ENCODE results near the gene EFNB2. TPM values are rescaled to one million over a fixed set of nuclear protein-coding genes. Genes with fewer than 3 reads are reported as not detected.

EFNB2 gene
- total and polyA plus RNA-seq, 7 donors: 5.8 to 10.8 (median 8.8) TPM

- no peak overlapping the region for H3K4me3 ChIP-seq
- no peaks in the 10 kb centered on the region for H3K27me3 ChIP-seq (ENCODE audit: insufficient read depth in 3 of 3, low read length in 2 of 3)
- no peak for DNase-seq
- no peak for TF ChIP-seq CTCF (IDR thresholded peaks at IDR 0.05)
- no peak overlapping the region for H3K27ac ChIP-seq
- ATAC-seq: no peak
- H3K36me3 ChIP-seq (ENCODE audit: insufficient read depth in 1 of 2, low read depth in 1 of 2): peaks cover 4 to 37% of the 10 kb centered on the region in 2 donors
- WGBS, 3 donors: 68 to 80% (median 69%) methylated on average over 7 of the region's 7 CpGs
- H3K4me1 ChIP-seq: peaks cover 8% of the 10 kb centered on the region
- H3K9me3 ChIP-seq: no peaks in the 10 kb centered on the region
- intact Hi-C loops (cut with DNase I): no loop called here
These were observed 45.5 kb downstream of the EFNB2 start for GRCh38 chr13:106489849-106490568.

GRCh38 chr13:106488686-106489085 is 46.8 kb downstream of the EFNB2 start:
- Histone ChIP-seq H3K27me3 (ENCODE audit: insufficient read depth in 3 of 3, low read length in 2 of 3) (no peaks in the 10 kb centered on the region), H3K9me3 (no peaks in the 10 kb centered on the region), H3K36me3 (ENCODE audit: insufficient read depth in 1 of 2, low read depth in 1 of 2) (peaks cover 4 to 23% of the 10 kb centered on the region in 2 donors), H3K27ac (no peak overlapping the region), H3K4me1 (peaks cover 20% of the 10 kb centered on the region), H3K4me3 (no peak overlapping the region)
- no peak for TF ChIP-seq CTCF (IDR thresholded peaks at IDR 0.05)
- WGBS, 3 donors: 71 to 83% (median 74%) methylated on average over 2 of the region's 2 CpGs
- intact Hi-C loops (cut with DNase I): no loop called here
- ATAC-seq (no peak), DNase-seq (no peak)

GRCh38 chr13:106488076-106488475 is 47.4 kb downstream of the EFNB2 start:
- 74 to 80% (median 78%) methylated on average over 8 of the region's 8 CpGs for WGBS, 3 donors
- peaks cover 21% of the 10 kb centered on the region for H3K4me1 ChIP-seq
- H3K4me3 ChIP-seq: no peak overlapping the region
- TF ChIP-seq CTCF (IDR thresholded peaks at IDR 0.05): no peak
- peaks cover 4 to 17% of the 10 kb centered on the region in 2 donors for H3K36me3 ChIP-seq (ENCODE audit: insufficient read depth in 1 of 2, low read depth in 1 of 2)
- no peak overlapping the region for H3K27ac ChIP-seq
- no peak for DNase-seq
- intact Hi-C loops (cut with DNase I): no loop called here
- peaks cover 2% of the 10 kb centered on the region for H3K9me3 ChIP-seq
- H3K27me3 ChIP-seq (ENCODE audit: insufficient read depth in 3 of 3, low read length in 2 of 3): no peaks in the 10 kb centered on the region
- ATAC-seq: no peak

- no peaks in the 10 kb centered on the region for H3K27me3 ChIP-seq (ENCODE audit: insufficient read depth in 3 of 3, low read length in 2 of 3)
- peaks cover 21% of the 10 kb centered on the region for H3K4me1 ChIP-seq
- no peak overlapping the region for H3K27ac ChIP-seq
- H3K36me3 ChIP-seq (ENCODE audit: insufficient read depth in 1 of 2, low read depth in 1 of 2): peaks cover 2 to 8% of the 10 kb centered on the region in 2 donors
- peaks cover 11% of the 10 kb centered on the region for H3K9me3 ChIP-seq
- no peak for TF ChIP-seq CTCF (IDR thresholded peaks at IDR 0.05)
- DNase-seq: no peak
- ATAC-seq: no peak
- H3K4me3 ChIP-seq: no peak overlapping the region
- 89 to 91% (median 91%) methylated on average over 6 of the region's 6 CpGs for WGBS, 3 donors
- intact Hi-C loops (cut with DNase I): no loop called here
These were observed 48.3 kb downstream of the EFNB2 start for GRCh38 chr13:106487129-106487528.

GRCh38 chr13:106486287-106486686 is 49.2 kb downstream of the EFNB2 start:
- intact Hi-C loops (cut with DNase I): no loop called here
- Histone ChIP-seq H3K27ac (no peak overlapping the region), H3K9me3 (peaks cover 11% of the 10 kb centered on the region), H3K4me3 (no peak overlapping the region), H3K4me1 (peaks cover 21% of the 10 kb centered on the region), H3K36me3 (ENCODE audit: insufficient read depth in 1 of 2, low read depth in 1 of 2) (no peaks in the 10 kb centered on the region), H3K27me3 (ENCODE audit: insufficient read depth in 3 of 3, low read length in 2 of 3) (no peaks in the 10 kb centered on the region)
- ATAC-seq (no peak), DNase-seq (no peak)
- 84 to 95% (median 85%) methylated on average over 2 of the region's 2 CpGs for WGBS, 3 donors
- TF ChIP-seq CTCF (IDR thresholded peaks at IDR 0.05): no peak

Data from psoas muscle (tissue), 8 donors.